Measurements from ENCODE around the gene ASAP2.
"Not testable (repeated sequence)": the region's sequence is repeated elsewhere in the genome, so short reads cannot be mapped to it uniquely, and the experiment has no call there.

ASAP2 gene

GRCh38 chr2:9262671-9263171, 56.1 kb downstream of the ASAP2 start:
- Histone ChIP-seq H3K27ac (ENCODE audit: low read length) (no peak overlapping the region), H3K9ac (ENCODE audit: low read length) (no peak overlapping the region)

DNA sequence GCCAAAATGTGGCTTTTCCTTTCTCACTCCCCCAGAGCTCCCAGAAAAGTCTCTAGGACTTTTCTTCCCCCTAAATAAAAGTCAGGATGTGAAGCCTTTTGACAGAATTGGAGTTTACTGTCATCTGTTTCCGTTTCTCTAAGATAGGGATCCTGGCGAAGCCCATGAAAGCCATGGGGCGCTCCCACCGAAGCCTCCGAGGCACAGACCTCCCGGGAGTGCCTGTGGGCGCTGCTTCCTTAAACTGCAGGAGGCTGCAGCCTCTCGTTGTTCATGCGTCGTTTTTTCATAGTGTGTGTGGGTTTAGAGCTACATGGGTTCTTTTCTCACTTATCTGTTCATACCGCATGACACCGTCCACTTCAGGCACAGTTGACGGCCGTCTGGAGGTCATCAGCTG, 56.8 kb downstream of the ASAP2 start:
- H3K9me3 ChIP-seq (ENCODE audit: control insufficient read depth, low read depth, low read length) = no peaks in the 10 kb centered on the region
- no peaks in the 10 kb centered on the region for H3K27me3 ChIP-seq (ENCODE audit: control insufficient read depth, insufficient read depth, low read length)
- H3K4me1 ChIP-seq (ENCODE audit: control insufficient read depth, low read depth, low read length) = peaks cover 20% of the 10 kb centered on the region
- H3K4me3 ChIP-seq (ENCODE audit: low read length) = no peak overlapping the region
- no peaks in the 10 kb centered on the region for H3K36me3 ChIP-seq (ENCODE audit: control insufficient read depth, low read depth, low read length)
- H3K27ac ChIP-seq (ENCODE audit: low read length) = no peak overlapping the region
- no peak overlapping the region for H3K9ac ChIP-seq (ENCODE audit: low read length)

More at GRCh38 chr2:9262671-9263171, 56.1 kb downstream of the ASAP2 start:
- no peaks in the 10 kb centered on the region for H3K9me3 ChIP-seq (ENCODE audit: control insufficient read depth, low read depth, low read length)
- no peaks in the 10 kb centered on the region for H3K27me3 ChIP-seq (ENCODE audit: control insufficient read depth, insufficient read depth, low read length)
- peaks cover 18% of the 10 kb centered on the region for H3K4me1 ChIP-seq (ENCODE audit: control insufficient read depth, low read depth, low read length)
- H3K4me3 ChIP-seq (ENCODE audit: low read length) = no peak overlapping the region
- no peaks in the 10 kb centered on the region for H3K36me3 ChIP-seq (ENCODE audit: control insufficient read depth, low read depth, low read length)

- H3K4me1 ChIP-seq (ENCODE audit: control insufficient read depth, low read depth, low read length) = peaks cover 20% of the 10 kb centered on the region
- no peak overlapping the region for H3K9ac ChIP-seq (ENCODE audit: low read length)
- H3K36me3 ChIP-seq (ENCODE audit: control insufficient read depth, low read depth, low read length) = no peaks in the 10 kb centered on the region
- no peaks in the 10 kb centered on the region for H3K27me3 ChIP-seq (ENCODE audit: control insufficient read depth, insufficient read depth, low read length)
- no peak overlapping the region for H3K27ac ChIP-seq (ENCODE audit: low read length)
- H3K4me3 ChIP-seq (ENCODE audit: low read length) = no peak overlapping the region
- no peaks in the 10 kb centered on the region for H3K9me3 ChIP-seq (ENCODE audit: control insufficient read depth, low read depth, low read length)
These were observed 57.7 kb downstream of the ASAP2 start for GRCh38 chr2:9264301-9264700.

- Histone ChIP-seq H3K27me3 (ENCODE audit: control insufficient read depth, insufficient read depth, low read length) (no peaks in the 10 kb centered on the region), H3K9me3 (ENCODE audit: control insufficient read depth, low read depth, low read length) (no peaks in the 10 kb centered on the region), H3K4me1 (ENCODE audit: control insufficient read depth, low read depth, low read length) (peaks cover 6% of the 10 kb centered on the region), H3K36me3 (ENCODE audit: control insufficient read depth, low read depth, low read length) (no peaks in the 10 kb centered on the region), H3K4me3 (ENCODE audit: low read length) (no peak overlapping the region), H3K27ac (ENCODE audit: low read length) (no peak overlapping the region), H3K9ac (ENCODE audit: low read length) (no peak overlapping the region)
These were observed 60.1 kb downstream of the ASAP2 start for GRCh38 chr2:9266711-9267110.

DNA sequence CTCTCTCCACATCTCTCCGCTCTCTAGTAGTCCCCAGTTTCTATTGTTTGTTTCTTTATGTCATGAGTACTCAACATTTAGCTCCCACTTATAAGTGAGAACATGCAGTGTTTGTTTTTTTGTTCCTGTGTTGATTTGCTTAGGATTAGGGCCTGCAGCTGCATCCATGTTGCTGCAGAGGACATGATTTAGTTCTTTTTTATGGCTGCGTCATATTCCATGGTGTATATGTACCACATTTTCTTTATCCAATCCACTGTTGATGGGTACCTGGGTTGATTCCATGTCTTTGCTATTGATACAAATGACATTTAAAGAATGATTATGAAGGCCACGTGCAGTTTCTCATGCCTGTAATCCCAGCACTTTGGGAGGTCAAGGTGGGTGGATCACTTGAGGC, 60.7 kb downstream of the ASAP2 start:
- H3K9me3 ChIP-seq (ENCODE audit: control insufficient read depth, low read depth, low read length); H3K36me3 ChIP-seq (ENCODE audit: control insufficient read depth, low read depth, low read length); H3K4me3 ChIP-seq (ENCODE audit: low read length); H3K27me3 ChIP-seq (ENCODE audit: control insufficient read depth, insufficient read depth, low read length); H3K9ac ChIP-seq (ENCODE audit: low read length); H3K27ac ChIP-seq (ENCODE audit: low read length); H3K4me1 ChIP-seq (ENCODE audit: control insufficient read depth, low read depth, low read length): not testable (repeated sequence)

DNA sequence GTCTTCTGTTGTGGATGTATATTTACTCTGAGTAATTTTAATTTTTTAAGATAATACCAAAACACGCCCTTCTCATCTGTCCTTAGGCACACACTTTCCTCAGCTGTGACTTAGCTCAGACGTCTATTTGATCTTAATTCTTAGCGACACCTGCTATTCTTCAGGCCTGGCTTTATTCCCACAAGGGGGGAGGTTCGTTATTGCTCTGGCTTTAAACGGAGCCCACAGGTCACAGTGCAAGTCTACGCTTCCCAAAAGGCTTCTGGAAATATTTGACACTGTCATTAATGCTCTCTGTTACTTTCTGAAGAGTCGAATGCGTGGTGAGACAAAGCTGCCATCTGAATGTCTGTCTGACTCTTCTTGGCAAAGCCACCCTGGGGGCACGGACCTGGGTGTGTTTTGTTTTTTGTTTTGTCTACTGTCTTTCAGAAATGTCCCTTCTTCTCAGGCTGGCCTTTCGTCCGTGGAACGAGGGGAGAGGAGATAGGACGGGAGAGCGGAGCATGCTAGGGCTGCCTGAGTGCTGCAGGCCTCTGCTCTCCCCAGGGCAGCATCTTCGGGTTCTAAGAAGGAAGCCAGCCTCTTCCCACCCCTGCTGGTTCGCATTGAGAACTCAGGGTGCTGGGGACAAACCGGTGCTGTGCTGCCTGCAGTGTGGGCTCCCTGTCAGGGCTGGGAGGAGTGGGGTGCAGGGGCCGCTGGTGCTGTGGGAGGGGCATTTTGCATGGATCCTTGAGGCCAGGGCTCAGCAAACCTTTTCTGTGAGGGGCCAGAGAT, 61.9 kb downstream of the ASAP2 start:
- Histone ChIP-seq H3K4me1 (ENCODE audit: control insufficient read depth, low read depth, low read length) (peaks cover 6% of the 10 kb centered on the region), H3K9ac (ENCODE audit: low read length) (no peak overlapping the region), H3K27ac (ENCODE audit: low read length) (no peak overlapping the region), H3K4me3 (ENCODE audit: low read length) (no peak overlapping the region), H3K36me3 (ENCODE audit: control insufficient read depth, low read depth, low read length) (no peaks in the 10 kb centered on the region), H3K9me3 (ENCODE audit: control insufficient read depth, low read depth, low read length) (no peaks in the 10 kb centered on the region), H3K27me3 (ENCODE audit: control insufficient read depth, insufficient read depth, low read length) (no peaks in the 10 kb centered on the region)

- Histone ChIP-seq H3K9ac (ENCODE audit: low read length) (no peak overlapping the region), H3K4me3 (ENCODE audit: low read length) (no peak overlapping the region), H3K4me1 (ENCODE audit: control insufficient read depth, low read depth, low read length) (peaks cover 6% of the 10 kb centered on the region), H3K27ac (ENCODE audit: low read length) (no peak overlapping the region), H3K36me3 (ENCODE audit: control insufficient read depth, low read depth, low read length) (no peaks in the 10 kb centered on the region), H3K27me3 (ENCODE audit: control insufficient read depth, insufficient read depth, low read length) (no peaks in the 10 kb centered on the region), H3K9me3 (ENCODE audit: control insufficient read depth, low read depth, low read length) (no peaks in the 10 kb centered on the region)
These were observed 62.7 kb downstream of the ASAP2 start for GRCh38 chr2:9269295-9269694.

GRCh38 chr2:9269695-9270360, 63.2 kb downstream of the ASAP2 start:
- no peaks in the 10 kb centered on the region for H3K27me3 ChIP-seq (ENCODE audit: control insufficient read depth, insufficient read depth, low read length)
- no peaks in the 10 kb centered on the region for H3K36me3 ChIP-seq (ENCODE audit: control insufficient read depth, low read depth, low read length)
- no peaks in the 10 kb centered on the region for H3K9me3 ChIP-seq (ENCODE audit: control insufficient read depth, low read depth, low read length)
- peaks cover 6% of the 10 kb centered on the region for H3K4me1 ChIP-seq (ENCODE audit: control insufficient read depth, low read depth, low read length)
- H3K27ac ChIP-seq (ENCODE audit: low read length) = no peak overlapping the region
- no peak overlapping the region for H3K9ac ChIP-seq (ENCODE audit: low read length)
- H3K4me3 ChIP-seq (ENCODE audit: low read length) = no peak overlapping the region

DNA sequence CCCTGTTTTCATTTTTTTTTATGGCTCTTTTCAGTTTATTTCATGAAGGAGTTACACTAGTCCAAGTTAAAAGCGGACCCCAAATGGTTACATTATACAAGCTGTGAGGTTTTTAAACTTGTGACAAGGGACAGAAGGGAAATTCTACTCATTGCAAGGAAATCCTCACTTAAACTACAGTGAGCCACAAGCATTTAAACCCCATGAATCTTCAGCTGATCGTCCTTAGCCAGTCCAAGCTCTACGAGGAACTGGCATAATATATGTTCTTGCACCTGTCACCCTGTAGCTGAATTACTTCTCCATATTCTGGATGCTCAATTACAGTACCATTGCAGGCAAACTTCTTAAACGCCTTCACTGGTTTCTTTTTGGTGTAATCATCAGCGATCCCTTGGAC, 64.5 kb downstream of the ASAP2 start:
- Histone ChIP-seq H3K4me1 (ENCODE audit: control insufficient read depth, low read depth, low read length) (peaks cover 6% of the 10 kb centered on the region), H3K9me3 (ENCODE audit: control insufficient read depth, low read depth, low read length) (no peaks in the 10 kb centered on the region), H3K36me3 (ENCODE audit: control insufficient read depth, low read depth, low read length) (no peaks in the 10 kb centered on the region), H3K27ac (ENCODE audit: low read length) (no peak overlapping the region), H3K4me3 (ENCODE audit: low read length) (no peak overlapping the region), H3K27me3 (ENCODE audit: control insufficient read depth, insufficient read depth, low read length) (no peaks in the 10 kb centered on the region), H3K9ac (ENCODE audit: low read length) (no peak overlapping the region)

DNA sequence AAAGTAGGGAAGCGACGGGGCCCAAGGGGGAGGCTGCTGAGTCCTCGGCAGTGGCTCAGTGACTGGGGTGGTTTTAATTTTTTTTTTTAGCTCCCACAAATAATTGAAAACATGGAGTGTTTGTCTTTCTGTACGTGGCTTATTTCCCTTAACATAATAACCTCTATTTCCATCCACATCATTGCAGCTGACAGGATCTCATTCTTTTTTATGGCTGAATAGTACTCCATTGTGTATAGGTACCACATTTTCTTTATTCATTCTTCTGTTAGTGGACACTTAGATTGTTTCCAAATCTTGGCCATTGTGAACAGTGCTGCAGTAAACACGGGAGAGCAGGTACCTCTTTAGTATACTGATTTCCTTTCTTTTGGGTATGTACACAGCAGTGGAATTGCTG, 65.1 kb downstream of the ASAP2 start:
- Histone ChIP-seq H3K36me3 (ENCODE audit: control insufficient read depth, low read depth, low read length) (no peaks in the 10 kb centered on the region), H3K27ac (ENCODE audit: low read length) (no peak overlapping the region), H3K9ac (ENCODE audit: low read length) (no peak overlapping the region), H3K27me3 (ENCODE audit: control insufficient read depth, insufficient read depth, low read length) (no peaks in the 10 kb centered on the region), H3K9me3 (ENCODE audit: control insufficient read depth, low read depth, low read length) (no peaks in the 10 kb centered on the region), H3K4me3 (ENCODE audit: low read length) (no peak overlapping the region), H3K4me1 (ENCODE audit: control insufficient read depth, low read depth, low read length) (peaks cover 6% of the 10 kb centered on the region)

- H3K36me3 ChIP-seq (ENCODE audit: control insufficient read depth, low read depth, low read length) = no peaks in the 10 kb centered on the region
- no peaks in the 10 kb centered on the region for H3K9me3 ChIP-seq (ENCODE audit: control insufficient read depth, low read depth, low read length)
- H3K9ac ChIP-seq (ENCODE audit: low read length) = no peak overlapping the region
- H3K27me3 ChIP-seq (ENCODE audit: control insufficient read depth, insufficient read depth, low read length) = no peaks in the 10 kb centered on the region
- no peak overlapping the region for H3K27ac ChIP-seq (ENCODE audit: low read length)
- no peak overlapping the region for H3K4me3 ChIP-seq (ENCODE audit: low read length)
- H3K4me1 ChIP-seq (ENCODE audit: control insufficient read depth, low read depth, low read length) = peaks cover 2% of the 10 kb centered on the region
These were observed 67.0 kb downstream of the ASAP2 start for GRCh38 chr2:9273486-9274130.

Measured in iPS-18a (cell line).